GM18508 (cell line): ENCODE measurements around the gene GNRHR.
"Not testable (repeated sequence)": the region's sequence is repeated elsewhere in the genome, so short reads cannot be mapped to it uniquely, and the experiment has no call there.

ENCODE experiments used
- ATAC-seq: cut with Tn5 transposase; IDR thresholded peaks from one replicate; pipeline ENCODE4 v1.9.1; 2021; ENCODE audit warnings: moderate number of reproducible peaks; ENCODE audit not compliant: insufficient read depth, unreplicated experiment

The GNRHR gene

GRCh38 chr4:67730511-67730910, 23.7 kb downstream of the GNRHR start:
- ATAC-seq: not testable (repeated sequence)

DNA sequence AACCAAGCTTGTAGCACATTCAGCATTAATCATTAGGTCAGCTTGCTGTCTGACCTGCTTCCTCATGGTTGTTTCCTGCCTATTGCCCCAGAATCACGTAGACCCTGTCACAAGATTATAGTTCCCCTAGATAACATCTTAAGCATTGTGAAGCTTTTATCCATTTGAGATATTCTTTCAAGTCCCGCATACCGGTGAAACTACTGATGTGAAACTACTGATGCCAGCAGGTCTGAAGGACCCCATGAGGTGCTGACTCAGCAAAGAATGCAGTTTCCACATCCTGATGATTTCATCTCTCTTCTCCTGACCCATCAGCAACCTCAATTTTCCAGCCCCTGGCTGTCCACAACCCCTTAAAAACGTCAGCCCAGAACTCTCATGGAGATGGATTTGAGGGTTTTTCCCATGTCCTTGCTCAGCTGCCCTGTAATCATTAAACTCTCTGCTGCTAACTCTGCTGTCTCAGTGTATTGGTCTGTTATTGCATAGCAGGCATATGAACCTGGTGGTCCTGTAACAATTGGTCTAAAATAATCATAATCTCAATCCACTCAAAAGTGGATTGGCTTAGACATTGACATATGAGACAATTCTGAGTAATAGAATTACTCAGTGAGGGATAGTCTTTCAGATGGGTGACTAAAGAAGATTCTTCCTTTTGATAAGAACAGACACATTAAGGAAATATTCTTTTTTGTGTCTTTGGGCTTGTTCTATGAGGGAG, 26.9 kb downstream of the GNRHR start:
- no peak for ATAC-seq

- no peak for ATAC-seq
These were observed 28.2 kb downstream of the GNRHR start for GRCh38 chr4:67725981-67726380.

GRCh38 chr4:67725132-67725531, 29.1 kb downstream of the GNRHR start:
- no peak for ATAC-seq

GRCh38 chr4:67723949-67724348, 30.2 kb downstream of the GNRHR start:
- ATAC-seq: no peak

DNA sequence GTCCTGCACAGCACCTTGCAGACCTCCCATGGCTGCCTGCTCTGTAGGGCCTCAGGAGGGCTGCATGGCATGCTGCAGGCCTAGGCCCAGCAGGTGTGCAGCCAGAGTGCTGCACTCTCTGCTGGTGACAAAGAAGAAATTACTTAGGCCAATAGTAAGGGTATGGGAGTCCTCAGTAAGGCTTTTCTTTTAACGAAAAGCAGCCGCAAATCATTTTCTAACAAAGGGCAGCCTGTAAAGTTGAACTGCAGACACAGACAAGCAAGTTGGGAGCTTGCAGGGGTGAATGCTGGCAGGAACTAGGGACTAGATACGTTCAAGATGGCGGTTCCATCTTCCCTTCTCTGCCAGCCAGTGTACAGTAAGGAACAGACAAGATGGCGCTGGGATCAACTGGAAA, 30.8 kb downstream of the GNRHR start:
- no peak for ATAC-seq

GRCh38 chr4:67721770-67722597, 32.2 kb downstream of the GNRHR start:
- no peak for ATAC-seq

- ATAC-seq: no peak
These were observed 32.8 kb downstream of the GNRHR start for GRCh38 chr4:67721315-67721769.

DNA sequence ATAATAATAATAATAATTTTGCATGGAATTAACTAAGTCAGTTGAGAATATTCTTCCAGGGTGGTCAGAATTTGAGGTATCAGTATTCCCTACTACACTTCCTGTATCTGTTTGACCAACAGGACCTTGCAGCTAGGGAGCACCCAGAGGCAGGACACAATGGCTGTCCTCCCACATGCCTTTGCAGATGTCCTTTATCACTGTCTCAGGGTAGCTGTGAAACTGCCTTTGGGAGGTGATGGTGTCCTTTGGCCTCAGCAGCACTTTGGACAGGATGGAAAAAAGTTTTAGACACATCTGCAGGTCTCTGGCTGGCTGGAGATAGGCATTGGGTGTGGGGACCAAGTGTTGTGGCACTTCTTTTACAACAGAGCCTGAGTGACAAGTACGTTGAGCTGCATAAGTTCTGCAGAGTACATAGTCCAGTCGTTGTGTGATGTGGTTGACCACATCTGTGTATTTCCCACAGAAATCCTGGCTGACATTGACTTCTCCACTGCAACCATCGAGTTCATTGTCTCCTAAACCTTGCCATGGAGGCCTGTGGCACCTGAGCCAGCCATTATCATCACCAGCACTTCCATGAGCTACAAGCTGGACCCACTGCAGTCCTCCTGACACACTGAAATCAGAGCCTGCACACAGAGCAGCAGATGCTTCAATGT, 34.1 kb downstream of the GNRHR start:
- ATAC-seq: no peak

DNA sequence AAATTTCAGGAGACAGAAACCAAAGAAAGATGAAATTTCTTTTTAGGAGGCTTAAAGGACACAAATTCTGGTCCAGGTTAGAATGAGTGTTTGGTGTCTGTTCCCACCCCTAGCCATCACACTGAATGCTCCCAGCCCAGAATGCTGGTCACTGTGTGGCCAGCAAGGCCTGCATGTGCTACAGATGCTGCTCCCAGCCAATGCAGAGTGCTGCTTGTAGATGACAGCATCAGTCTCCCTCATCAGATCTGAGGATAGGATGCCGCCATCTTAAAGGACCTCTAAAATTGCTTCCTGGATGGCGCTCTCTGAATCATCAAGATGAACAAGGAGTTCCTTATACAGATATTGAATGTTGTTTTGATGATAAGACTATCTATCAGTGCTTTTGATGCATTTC, 35.3 kb downstream of the GNRHR start:
- no peak for ATAC-seq

GRCh38 chr4:67717586-67717985, 36.6 kb downstream of the GNRHR start:
- ATAC-seq: no peak

DNA sequence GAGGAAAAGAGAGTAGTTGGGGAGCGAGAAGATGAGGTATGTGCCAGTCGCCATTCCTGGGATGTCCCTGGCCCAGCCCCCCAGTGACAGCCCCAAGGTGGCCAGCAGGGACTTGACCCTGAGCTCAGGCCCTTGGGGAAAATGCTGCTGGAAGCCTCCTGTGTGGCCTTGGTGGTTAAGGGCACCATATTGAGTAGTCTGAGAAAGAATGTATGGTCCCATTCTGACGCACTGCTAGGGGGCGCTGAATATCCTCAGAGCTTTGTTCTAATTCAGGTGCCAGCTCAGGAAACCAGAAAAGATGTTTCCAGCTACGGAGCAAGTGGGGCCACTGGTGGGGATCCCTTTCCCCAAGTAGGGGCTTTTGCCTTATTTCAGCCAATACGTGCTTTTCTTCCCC, 39.2 kb downstream of the GNRHR start:
- ATAC-seq: no peak

DNA sequence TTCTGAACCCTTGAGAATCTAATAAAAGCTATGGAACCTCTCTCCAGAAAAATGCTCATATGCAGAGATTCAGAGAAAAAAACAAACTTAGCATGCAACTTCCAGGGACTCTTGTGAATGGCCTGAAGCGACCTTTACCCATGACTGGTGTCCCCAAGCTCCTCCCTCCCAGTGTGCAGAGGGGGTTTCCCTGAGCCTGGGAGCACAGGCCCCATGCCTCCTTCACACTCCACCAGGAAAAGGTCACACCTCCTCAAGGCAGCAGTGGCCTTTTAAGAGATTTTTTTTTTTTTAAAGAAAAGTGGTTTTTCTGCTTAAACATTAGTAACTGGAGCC, 40.0 kb downstream of the GNRHR start:
- ATAC-seq: peak; percentile 81

- no peak for ATAC-seq
These were observed 40.5 kb downstream of the GNRHR start for GRCh38 chr4:67713529-67714247.

GRCh38 chr4:67712650-67713528, 41.3 kb downstream of the GNRHR start:
- no peak for ATAC-seq

GRCh38 chr4:67712000-67712625, 42.1 kb downstream of the GNRHR start:
- no peak for ATAC-seq

DNA sequence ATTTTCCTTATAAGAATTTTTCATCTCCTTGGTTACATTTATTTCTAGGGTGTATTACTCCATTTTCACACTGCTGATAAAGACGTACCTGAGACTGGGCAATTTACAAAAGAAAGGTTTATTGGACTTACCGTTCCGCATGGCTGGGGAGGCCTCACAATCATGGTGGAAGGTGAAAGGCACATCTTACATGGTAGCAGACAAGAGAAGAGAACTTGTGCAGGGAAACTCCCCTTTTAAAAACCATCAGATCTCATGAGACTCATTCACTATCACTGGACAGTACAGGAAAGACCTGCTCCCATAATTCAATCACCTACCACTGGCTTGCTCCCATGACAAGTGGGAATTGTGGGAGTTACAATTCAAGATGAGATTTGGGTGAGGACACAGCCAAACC, 47.5 kb downstream of the GNRHR start:
- not testable (repeated sequence) for ATAC-seq

- ATAC-seq: no peak
These were observed 49.3 kb downstream of the GNRHR start for GRCh38 chr4:67704843-67705242.

DNA sequence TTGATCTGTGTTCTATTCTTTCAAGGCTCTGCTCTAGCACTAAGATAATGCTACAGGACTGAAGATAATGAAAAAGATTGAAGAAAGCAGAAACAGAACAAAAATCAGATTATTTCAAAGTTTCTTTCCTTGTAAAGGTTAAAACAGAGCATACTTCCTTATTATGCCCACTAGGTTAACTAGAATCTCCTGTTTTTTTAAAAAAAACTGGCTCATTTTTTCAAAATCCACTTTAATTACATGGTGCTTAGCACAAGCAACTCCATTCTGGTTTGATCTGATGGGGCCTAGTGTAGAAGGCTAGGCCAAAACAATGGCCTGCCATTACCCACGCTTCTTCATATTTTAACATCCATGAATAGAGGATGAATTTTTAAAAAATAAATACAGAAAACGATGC, 52.0 kb downstream of the GNRHR start:
- ATAC-seq: no peak
